Gastroesophageal sphincter (tissue), 3 donors: Measurements from ENCODE around the gene TEPSIN.

Experiments used
- CTCF ChIP-seq, 4 experiments: fragments of 200-600 bp in 2 of 4; fragments of 450-650 bp in 2 of 4; sonication (generic) in 1 of 4; IDR thresholded peaks; one replicate each; pipeline ENCODE4 v1.5.1; 2017 to 2019; ENCODE audit warnings: antibody characterized with exemption in 4 of 4, mild to moderate bottlenecking in 2 of 4, moderate library complexity in 2 of 4
- POLR2AphosphoS5 ChIP-seq: sonication (generic); formaldehyde crosslinking; IDR thresholded peaks from one replicate; pipeline ENCODE4 v1.6.1; 2017; ENCODE audit warnings: antibody characterized with exemption

GRCh38 chr17:81287152-81287551 lies 48.3 kb upstream of the TEPSIN start:
- no peak for TF ChIP-seq CTCF (IDR thresholded peaks at IDR 0.05)
- no peak for TF ChIP-seq POLR2AphosphoS5
